ENCODE results near the gene PRKCB.

DNA sequence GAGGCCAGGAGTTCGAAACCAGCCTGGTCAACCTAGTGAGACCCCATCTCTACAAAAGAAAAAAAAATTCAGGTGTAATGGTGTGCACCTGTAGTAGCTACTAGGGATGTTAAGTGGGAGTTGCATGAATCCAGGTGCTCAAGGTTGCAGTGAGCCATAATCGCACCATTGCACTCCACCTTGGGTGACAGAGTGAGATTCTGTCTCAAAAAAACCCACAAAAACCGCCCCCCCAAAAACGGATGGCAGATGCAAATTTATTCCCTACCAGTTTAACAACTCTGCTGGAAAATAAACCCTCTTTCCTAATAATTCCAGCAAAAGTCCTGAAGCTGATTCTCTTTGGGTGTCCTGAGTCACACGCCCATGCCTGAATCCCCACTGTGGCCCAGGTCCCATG is 140.3 kb downstream of the PRKCB start:
- TF ChIP-seq POLR2AphosphoS5 (IDR thresholded peaks at IDR 0.05) (no peak), EP300 (conservative IDR thresholded peaks at IDR 0.05; ENCODE audit: poor library complexity, severe bottlenecking) (no peak), EZH2 (IDR thresholded peaks at IDR 0.05; ENCODE audit: borderline replicate concordance, insufficient read depth, low read length, poor library complexity, severe bottlenecking) (no peak), MXI1 (conservative IDR thresholded peaks at IDR 0.05; ENCODE audit: poor library complexity, severe bottlenecking) (no peak), SMC3 (conservative IDR thresholded peaks at IDR 0.05; ENCODE audit: poor library complexity) (no peak)
- TF ChIP-seq, protein P1, sequence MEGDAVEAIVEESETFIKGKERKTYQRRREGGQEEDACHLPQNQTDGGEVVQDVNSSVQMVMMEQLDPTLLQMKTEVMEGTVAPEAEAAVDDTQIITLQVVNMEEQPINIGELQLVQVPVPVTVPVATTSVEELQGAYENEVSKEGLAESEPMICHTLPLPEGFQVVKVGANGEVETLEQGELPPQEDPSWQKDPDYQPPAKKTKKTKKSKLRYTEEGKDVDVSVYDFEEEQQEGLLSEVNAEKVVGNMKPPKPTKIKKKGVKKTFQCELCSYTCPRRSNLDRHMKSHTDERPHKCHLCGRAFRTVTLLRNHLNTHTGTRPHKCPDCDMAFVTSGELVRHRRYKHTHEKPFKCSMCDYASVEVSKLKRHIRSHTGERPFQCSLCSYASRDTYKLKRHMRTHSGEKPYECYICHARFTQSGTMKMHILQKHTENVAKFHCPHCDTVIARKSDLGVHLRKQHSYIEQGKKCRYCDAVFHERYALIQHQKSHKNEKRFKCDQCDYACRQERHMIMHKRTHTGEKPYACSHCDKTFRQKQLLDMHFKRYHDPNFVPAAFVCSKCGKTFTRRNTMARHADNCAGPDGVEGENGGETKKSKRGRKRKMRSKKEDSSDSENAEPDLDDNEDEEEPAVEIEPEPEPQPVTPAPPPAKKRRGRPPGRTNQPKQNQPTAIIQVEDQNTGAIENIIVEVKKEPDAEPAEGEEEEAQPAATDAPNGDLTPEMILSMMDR (IDR thresholded peaks at IDR 0.05; ENCODE audit: poor library complexity, severe bottlenecking): no peak
- TF ChIP-seq, protein P2, sequence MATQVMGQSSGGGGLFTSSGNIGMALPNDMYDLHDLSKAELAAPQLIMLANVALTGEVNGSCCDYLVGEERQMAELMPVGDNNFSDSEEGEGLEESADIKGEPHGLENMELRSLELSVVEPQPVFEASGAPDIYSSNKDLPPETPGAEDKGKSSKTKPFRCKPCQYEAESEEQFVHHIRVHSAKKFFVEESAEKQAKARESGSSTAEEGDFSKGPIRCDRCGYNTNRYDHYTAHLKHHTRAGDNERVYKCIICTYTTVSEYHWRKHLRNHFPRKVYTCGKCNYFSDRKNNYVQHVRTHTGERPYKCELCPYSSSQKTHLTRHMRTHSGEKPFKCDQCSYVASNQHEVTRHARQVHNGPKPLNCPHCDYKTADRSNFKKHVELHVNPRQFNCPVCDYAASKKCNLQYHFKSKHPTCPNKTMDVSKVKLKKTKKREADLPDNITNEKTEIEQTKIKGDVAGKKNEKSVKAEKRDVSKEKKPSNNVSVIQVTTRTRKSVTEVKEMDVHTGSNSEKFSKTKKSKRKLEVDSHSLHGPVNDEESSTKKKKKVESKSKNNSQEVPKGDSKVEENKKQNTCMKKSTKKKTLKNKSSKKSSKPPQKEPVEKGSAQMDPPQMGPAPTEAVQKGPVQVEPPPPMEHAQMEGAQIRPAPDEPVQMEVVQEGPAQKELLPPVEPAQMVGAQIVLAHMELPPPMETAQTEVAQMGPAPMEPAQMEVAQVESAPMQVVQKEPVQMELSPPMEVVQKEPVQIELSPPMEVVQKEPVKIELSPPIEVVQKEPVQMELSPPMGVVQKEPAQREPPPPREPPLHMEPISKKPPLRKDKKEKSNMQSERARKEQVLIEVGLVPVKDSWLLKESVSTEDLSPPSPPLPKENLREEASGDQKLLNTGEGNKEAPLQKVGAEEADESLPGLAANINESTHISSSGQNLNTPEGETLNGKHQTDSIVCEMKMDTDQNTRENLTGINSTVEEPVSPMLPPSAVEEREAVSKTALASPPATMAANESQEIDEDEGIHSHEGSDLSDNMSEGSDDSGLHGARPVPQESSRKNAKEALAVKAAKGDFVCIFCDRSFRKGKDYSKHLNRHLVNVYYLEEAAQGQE (IDR thresholded peaks at IDR 0.05; ENCODE audit: borderline replicate concordance): no peak

All from neural cell (in vitro differentiated cells).